GM12872 (cell line): ENCODE measurements around the gene GAGE12J.

Experiments
- CTCF ChIP-seq: IDR thresholded peaks from 3 replicates; pipeline ENCODE4 v1.5.1; 2011; ENCODE audit warnings: low read depth, mild to moderate bottlenecking, low read length, moderate library complexity; ENCODE audit not compliant: insufficient read depth

The GAGE12J gene

GRCh38 chrX:49292400-49293362 is 29.2 kb upstream of the GAGE12J start:
- TF ChIP-seq CTCF = no peak

- TF ChIP-seq CTCF = no peak
These were observed 21.1 kb upstream of the GAGE12J start for GRCh38 chrX:49300703-49301102.

GRCh38 chrX:49303346-49303745 is 18.5 kb upstream of the GAGE12J start, which contains the start of gene GAGE10:
Gene GAGE10 (plus strand): TSS chrX:49303646. CDS start chrX:49304860, 1,214 bp downstream.
- TF ChIP-seq CTCF = no peak

- no peak for TF ChIP-seq CTCF
These were observed 13.1 kb upstream of the GAGE12J start for GRCh38 chrX:49308604-49309269.

GRCh38 chrX:49309401-49309981 is 12.3 kb upstream of the GAGE12J start:
- TF ChIP-seq CTCF = no peak

- TF ChIP-seq CTCF = no peak
These were observed 11.5 kb upstream of the GAGE12J start for GRCh38 chrX:49310371-49310770.

- no peak for TF ChIP-seq CTCF
These were observed 9.7 kb upstream of the GAGE12J start for GRCh38 chrX:49312176-49312575.
